CD4-positive, CD25-positive, alpha-beta regulatory T cell (primary cell): ENCODE results near the gene PTPRT. TPM values are rescaled to one million over a fixed set of nuclear protein-coding genes. Genes with fewer than 3 reads are reported as not detected.

ENCODE experiments used
- ATAC-seq, 2 donors: fragments of 150-1000 bp; cut with Tn5 transposase; one replicate each; pipeline ENCODE4 v1.10.0; 2021; ENCODE audit warnings: low read depth in 2 of 2, moderate number of reproducible peaks in 2 of 2, moderate library complexity in 1 of 2
- DNase-seq, 3 donors: peaks; one replicate each; pipeline versions ENCODE4 v3.0.0 to v3.0.0-alpha.2; 2012 to 2022; ENCODE audit warnings: mixed read lengths in 1 of 3
- H3K27ac ChIP-seq: one replicate; pipeline ENCODE4 v1.7.0; 2013; ENCODE audit warnings: mild to moderate bottlenecking, low read length; ENCODE audit not compliant: insufficient read depth, poor library complexity, severe bottlenecking
- H3K27me3 ChIP-seq: one replicate; pipeline ENCODE4 v1.7.0; 2013; ENCODE audit warnings: low read length; ENCODE audit not compliant: control insufficient read depth, insufficient read depth
- H3K36me3 ChIP-seq: one replicate; pipeline ENCODE4 v1.7.0; 2013; ENCODE audit warnings: mild to moderate bottlenecking, low read length, moderate library complexity; ENCODE audit not compliant: control insufficient read depth, insufficient read depth
- H3K4me1 ChIP-seq: 2 replicates; pipeline ENCODE4 v1.7.0; 2013; ENCODE audit warnings: mild to moderate bottlenecking, low read length; ENCODE audit not compliant: insufficient read depth, control insufficient read depth, poor library complexity, severe bottlenecking
- H3K4me3 ChIP-seq: one replicate; pipeline ENCODE4 v1.7.0; 2013; ENCODE audit warnings: low read depth, mild to moderate bottlenecking, low read length, moderate library complexity
- H3K9me3 ChIP-seq, 2 experiments: 1 replicate in 1 of 2; 2 replicates in 1 of 2; pipeline ENCODE4 v1.7.0; 2013; ENCODE audit warnings: low read length in 2 of 2, mild to moderate bottlenecking in 1 of 2, moderate library complexity in 1 of 2; ENCODE audit not compliant: control insufficient read depth in 2 of 2
- H3K27ac Mint-ChIP-seq, 3 donors: one replicate each; pipeline ENCODE4 v1.8.0; 2020 to 2022; ENCODE audit warnings: mild to moderate bottlenecking in 3 of 3, mixed read lengths in 3 of 3, moderate library complexity in 2 of 3
- H3K27me3 Mint-ChIP-seq: one replicate; pipeline ENCODE4 v1.8.0; 2022; ENCODE audit warnings: mild to moderate bottlenecking, mixed read lengths
- H3K36me3 Mint-ChIP-seq: one replicate; pipeline ENCODE4 v1.8.0; 2020; ENCODE audit warnings: mixed read lengths
- H3K4me1 Mint-ChIP-seq, 4 donors: one replicate each; pipeline ENCODE4 v1.8.0; 2020 to 2022; ENCODE audit warnings: mixed read lengths in 4 of 4, mild to moderate bottlenecking in 1 of 4
- H3K4me3 Mint-ChIP-seq, 4 donors: one replicate each; pipeline ENCODE4 v1.8.0; 2020 to 2022; ENCODE audit warnings: mild to moderate bottlenecking in 4 of 4, mixed read lengths in 4 of 4, moderate library complexity in 3 of 4
- H3K9me3 Mint-ChIP-seq, 7 donors: one replicate each; pipeline ENCODE4 v1.8.0; 2020 to 2022; ENCODE audit warnings: mixed read lengths in 7 of 7, mild to moderate bottlenecking in 3 of 7, moderate library complexity in 2 of 7
- polyA plus RNA-seq, 4 donors: library from polyadenylated mRNA; unstranded; fragments of 300-500 nt; fragmentation: Illumina TruSeq; gene quantifications; one replicate each; pipeline ENCODE4 v1.2.3, GENCODE V29; 2021
- total RNA-seq: library from RNA; stranded (reverse); gene quantifications from one replicate; pipeline ENCODE4 v1.2.3, GENCODE V29; 2022

The PTPRT gene
- total and polyA plus RNA-seq, 5 donors from 2014 or later, result not detected

DNA sequence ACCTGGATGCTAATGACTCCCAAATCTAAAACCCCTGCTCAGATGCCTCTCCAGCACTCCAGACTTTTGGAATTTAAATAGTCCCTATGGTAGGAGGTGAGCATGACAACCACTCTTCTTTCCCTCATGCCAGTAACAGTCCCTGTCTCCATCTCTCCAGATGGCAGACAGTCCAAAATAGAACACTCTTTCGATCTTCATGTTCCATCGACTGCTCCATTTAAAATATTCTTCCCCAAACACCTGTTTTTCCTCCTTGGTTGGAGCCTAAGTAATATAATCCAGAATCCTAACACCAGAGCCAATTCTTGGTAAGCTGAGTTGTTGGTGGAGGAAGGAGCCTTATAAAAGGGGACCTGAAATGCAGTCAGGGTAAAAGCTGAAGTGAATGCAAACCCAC lies 848.1 kb downstream of the PTPRT start:
- no peak overlapping the region for H3K27ac ChIP-seq
- DNase-seq (no peak), ATAC-seq (no peak)
- H3K4me3 ChIP-seq, result no peak overlapping the region
- H3K27me3 ChIP-seq, result no peaks in the 10 kb centered on the region
- H3K36me3 ChIP-seq, result no peaks in the 10 kb centered on the region
- H3K4me1 Mint-ChIP-seq, result no peaks in the 10 kb centered on the region
- H3K9me3 ChIP-seq, result no peaks in the 10 kb centered on the region
- H3K36me3 Mint-ChIP-seq, result no peaks in the 10 kb centered on the region
- H3K9me3 Mint-ChIP-seq, result peaks cover 0 to 17% (median 2%) of the 10 kb centered on the region in 7 donors
- H3K4me3 Mint-ChIP-seq, result no peak overlapping the region
- no peaks in the 10 kb centered on the region for H3K27me3 Mint-ChIP-seq
- no peaks in the 10 kb centered on the region for H3K4me1 ChIP-seq
- H3K27ac Mint-ChIP-seq, result no peak overlapping the region

DNA sequence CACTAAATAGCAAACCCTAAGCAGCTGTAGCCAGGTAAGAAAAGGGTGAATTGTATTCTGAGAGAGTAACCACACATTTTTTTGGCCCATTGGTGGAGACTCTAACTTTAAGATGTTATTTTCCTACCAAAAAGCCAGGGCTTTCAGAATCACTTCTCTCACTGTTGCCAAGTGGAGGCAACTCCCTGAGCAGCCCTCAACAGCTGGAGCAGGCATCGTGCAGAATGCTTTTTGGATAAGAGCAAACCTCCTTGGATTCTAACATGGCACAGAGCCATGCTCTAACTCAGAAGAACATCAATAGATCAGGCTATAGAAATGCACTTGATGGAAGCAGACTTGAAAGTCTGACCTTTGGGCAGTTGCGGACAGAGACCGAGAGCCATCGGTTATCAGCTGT lies 849.3 kb downstream of the PTPRT start:
- Mint-ChIP-seq H3K4me1 (no peaks in the 10 kb centered on the region), H3K27ac (no peak overlapping the region), H3K27me3 (no peaks in the 10 kb centered on the region), H3K9me3 (peaks cover 0 to 17% (median 2%) of the 10 kb centered on the region in 7 donors), H3K36me3 (no peaks in the 10 kb centered on the region), H3K4me3 (no peak overlapping the region)
- ATAC-seq (no peak), DNase-seq (no peak)
- Histone ChIP-seq H3K27me3 (no peaks in the 10 kb centered on the region), H3K9me3 (no peaks in the 10 kb centered on the region), H3K4me1 (no peaks in the 10 kb centered on the region), H3K4me3 (no peak overlapping the region), H3K27ac (no peak overlapping the region), H3K36me3 (no peaks in the 10 kb centered on the region)

DNA sequence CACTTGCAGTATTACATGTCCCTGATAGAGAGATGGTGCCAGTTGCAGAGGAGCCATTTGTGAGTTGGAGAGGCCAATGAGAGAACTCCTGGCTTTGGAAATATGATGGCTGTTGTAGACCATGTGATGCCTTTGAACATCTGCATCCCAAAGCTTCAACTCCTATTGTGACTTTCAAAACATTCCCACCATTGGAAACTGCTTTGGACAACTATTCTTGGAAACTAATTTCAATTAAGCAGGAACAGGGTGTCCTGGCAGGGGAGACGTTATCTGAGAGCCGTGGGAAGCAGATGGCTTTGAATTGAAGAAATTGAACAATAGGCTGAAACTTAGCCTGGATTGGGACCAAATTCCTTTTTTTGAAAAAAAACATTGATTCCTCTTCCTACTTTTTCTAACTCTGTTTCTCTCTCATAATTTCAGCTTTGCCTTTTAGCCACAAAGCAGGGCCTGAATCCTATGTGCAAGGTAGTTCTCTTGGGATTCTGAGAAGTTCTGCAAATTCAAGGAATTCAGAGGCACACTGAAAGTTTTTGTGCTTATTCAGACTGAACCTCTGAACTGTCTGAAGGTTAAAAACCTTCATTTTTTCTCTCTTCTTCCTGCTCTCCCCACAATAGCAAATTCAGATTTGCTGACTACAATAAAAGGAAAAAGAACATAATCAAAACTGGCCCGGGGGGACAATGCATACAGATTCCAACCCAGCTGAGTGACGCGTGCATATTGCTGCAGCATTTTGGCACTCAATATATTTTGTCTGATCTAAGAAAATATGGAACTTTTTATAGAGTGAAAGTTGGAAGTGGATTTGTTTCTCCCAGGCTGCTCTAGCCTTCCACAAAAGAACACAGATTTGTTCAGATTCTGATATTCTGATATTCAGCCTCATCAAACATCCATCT lies 851.2 kb downstream of the PTPRT start:
- H3K36me3 Mint-ChIP-seq, result no peaks in the 10 kb centered on the region
- DNase-seq (no peak), ATAC-seq (no peak)
- Histone ChIP-seq H3K4me3 (no peak overlapping the region), H3K27ac (no peak overlapping the region), H3K4me1 (no peaks in the 10 kb centered on the region), H3K36me3 (no peaks in the 10 kb centered on the region), H3K27me3 (no peaks in the 10 kb centered on the region), H3K9me3 (no peaks in the 10 kb centered on the region)
- H3K27ac Mint-ChIP-seq, result no peak overlapping the region
- no peak overlapping the region for H3K4me3 Mint-ChIP-seq
- peaks cover 0 to 17% (median 2%) of the 10 kb centered on the region in 7 donors for H3K9me3 Mint-ChIP-seq
- no peaks in the 10 kb centered on the region for H3K27me3 Mint-ChIP-seq
- no peaks in the 10 kb centered on the region for H3K4me1 Mint-ChIP-seq

DNA sequence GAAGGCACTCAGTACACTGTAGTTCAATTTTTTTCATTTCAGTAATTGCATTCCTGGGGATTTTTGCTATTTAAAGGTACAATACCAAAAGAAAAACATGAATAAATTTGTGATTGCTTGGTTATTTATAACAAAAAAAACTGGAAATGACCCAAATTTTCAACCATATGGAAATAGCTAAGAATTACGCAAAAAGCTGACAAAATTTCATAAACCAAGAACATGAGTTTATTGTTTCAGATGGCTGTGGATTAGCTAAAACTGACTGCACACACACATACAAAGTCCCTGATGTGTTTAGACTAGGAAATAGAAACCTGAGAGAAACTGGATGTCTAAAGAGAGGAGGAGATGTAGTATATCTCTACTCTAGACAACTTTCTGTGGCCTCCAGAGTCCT lies 853.1 kb downstream of the PTPRT start:
- Histone ChIP-seq H3K27me3 (no peaks in the 10 kb centered on the region), H3K9me3 (no peaks in the 10 kb centered on the region), H3K36me3 (no peaks in the 10 kb centered on the region), H3K27ac (no peak overlapping the region), H3K4me3 (no peak overlapping the region), H3K4me1 (no peaks in the 10 kb centered on the region)
- Mint-ChIP-seq H3K4me3 (no peak overlapping the region), H3K27ac (no peak overlapping the region), H3K9me3 (peaks cover 0 to 7% (median 2%) of the 10 kb centered on the region in 7 donors), H3K4me1 (no peaks in the 10 kb centered on the region), H3K27me3 (no peaks in the 10 kb centered on the region), H3K36me3 (no peaks in the 10 kb centered on the region)
- DNase-seq (no peak), ATAC-seq (no peak)

DNA sequence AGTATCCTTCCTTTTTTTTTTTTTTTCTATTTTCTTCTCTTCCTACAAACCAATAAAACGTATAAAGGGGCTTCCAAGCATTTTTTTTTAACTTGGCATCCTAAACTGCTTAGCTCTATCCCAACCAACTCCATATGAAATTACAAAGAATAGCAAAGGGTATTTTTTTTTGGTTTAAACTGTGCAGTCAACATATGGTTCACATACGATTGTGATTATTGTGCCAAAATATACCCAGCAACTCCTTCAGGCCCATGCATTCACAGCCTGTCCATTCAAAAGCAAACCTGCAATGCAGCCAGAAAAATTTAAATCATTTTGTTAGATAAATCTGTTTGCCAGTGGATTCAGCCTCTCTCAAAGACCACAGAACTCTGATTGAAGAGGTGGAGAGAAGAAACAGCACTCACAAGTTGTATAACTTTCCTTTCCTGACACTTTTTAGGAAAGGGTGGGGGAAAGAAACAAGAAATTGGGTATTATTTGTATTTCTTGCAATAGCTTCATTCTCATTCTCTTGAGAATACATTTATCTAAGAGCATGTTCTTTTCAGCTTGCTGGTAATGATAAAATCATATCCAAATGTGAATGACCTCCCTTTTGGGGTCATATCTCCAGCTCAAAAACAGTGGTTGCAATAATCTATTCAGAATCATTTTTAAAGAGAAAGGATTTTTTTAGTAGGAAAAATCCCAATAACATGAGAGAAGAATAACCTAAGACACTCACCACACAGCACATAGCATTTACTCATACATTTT lies 870.3 kb downstream of the PTPRT start:
- Mint-ChIP-seq H3K9me3 (peaks cover 0 to 16% (median 7%) of the 10 kb centered on the region in 7 donors), H3K4me1 (no peaks in the 10 kb centered on the region)
- no peak overlapping the region for H3K4me3 ChIP-seq

DNA sequence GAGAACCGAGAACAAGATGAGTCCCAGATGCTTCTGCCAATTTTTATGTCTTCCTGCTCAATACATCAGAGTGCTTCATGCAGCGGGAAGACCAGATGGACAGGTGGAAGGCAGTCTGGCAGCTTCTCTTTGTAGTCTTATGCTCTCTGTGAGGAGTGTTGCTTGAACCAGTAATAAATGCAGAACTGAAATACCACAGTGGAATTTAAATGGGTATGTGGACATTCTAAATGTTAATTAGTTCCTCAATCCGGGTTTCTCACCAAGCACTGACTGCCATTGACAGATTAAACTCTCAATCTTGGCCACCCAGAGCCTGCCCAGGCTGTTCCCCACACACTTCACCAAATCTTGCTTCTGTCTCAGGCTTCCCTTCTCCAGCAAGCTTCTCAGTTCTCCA lies 876.0 kb downstream of the PTPRT start:
- H3K27me3 Mint-ChIP-seq, result peaks cover 4% of the 10 kb centered on the region
- Histone ChIP-seq H3K36me3 (no peaks in the 10 kb centered on the region), H3K4me1 (no peaks in the 10 kb centered on the region), H3K9me3 (no peaks in the 10 kb centered on the region), H3K27me3 (no peaks in the 10 kb centered on the region), H3K27ac (no peak overlapping the region), H3K4me3 (no peak overlapping the region)
- peaks cover 0 to 10% (median 4%) of the 10 kb centered on the region in 7 donors for H3K9me3 Mint-ChIP-seq
- ATAC-seq (no peak), DNase-seq (no peak)
- H3K36me3 Mint-ChIP-seq, result no peaks in the 10 kb centered on the region
- no peak overlapping the region for H3K4me3 Mint-ChIP-seq
- no peak overlapping the region for H3K27ac Mint-ChIP-seq
- no peaks in the 10 kb centered on the region for H3K4me1 Mint-ChIP-seq

More for the DNA sequence above, 870.3 kb downstream of the PTPRT start:
- H3K36me3 Mint-ChIP-seq, result no peaks in the 10 kb centered on the region
- Histone ChIP-seq H3K4me1 (no peaks in the 10 kb centered on the region), H3K36me3 (no peaks in the 10 kb centered on the region), H3K27ac (no peak overlapping the region), H3K27me3 (no peaks in the 10 kb centered on the region), H3K9me3 (no peaks in the 10 kb centered on the region)
- peaks cover 4% of the 10 kb centered on the region for H3K27me3 Mint-ChIP-seq
- ATAC-seq, result no peak
- H3K4me3 Mint-ChIP-seq, result no peak overlapping the region
- H3K27ac Mint-ChIP-seq, result no peak overlapping the region
- DNase-seq, result no peak

DNA sequence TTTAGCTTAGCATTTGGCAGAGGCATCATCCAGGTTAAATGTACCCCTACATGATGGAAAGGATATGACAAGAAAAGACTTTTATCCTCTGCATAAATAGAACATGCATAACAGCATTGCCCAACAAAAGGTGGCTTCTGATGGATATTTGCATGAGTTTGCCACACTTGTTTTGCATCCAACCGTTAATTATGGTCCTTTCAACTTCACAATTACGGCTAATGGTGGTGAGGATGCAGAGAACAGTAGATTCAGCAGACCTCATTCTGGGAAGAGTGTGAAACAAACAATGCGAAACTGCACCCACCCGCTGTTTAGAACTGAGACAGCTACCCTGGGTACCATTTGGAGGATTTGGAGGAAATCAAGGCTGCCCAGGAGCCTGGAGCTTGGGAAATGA lies 880.7 kb downstream of the PTPRT start:
- peaks cover 0 to 4% (median 2%) of the 10 kb centered on the region in 7 donors for H3K9me3 Mint-ChIP-seq
- H3K27me3 Mint-ChIP-seq, result no peaks in the 10 kb centered on the region
- no peak for DNase-seq
- Histone ChIP-seq H3K4me1 (no peaks in the 10 kb centered on the region), H3K27ac (no peak overlapping the region), H3K9me3 (no peaks in the 10 kb centered on the region), H3K4me3 (no peak overlapping the region), H3K36me3 (no peaks in the 10 kb centered on the region), H3K27me3 (no peaks in the 10 kb centered on the region)
- no peaks in the 10 kb centered on the region for H3K36me3 Mint-ChIP-seq
- no peak for ATAC-seq
- H3K4me3 Mint-ChIP-seq, result no peak overlapping the region
- peak overlapping the region in 1 of 3 donors; percentile 45 for H3K27ac Mint-ChIP-seq
- H3K4me1 Mint-ChIP-seq, result no peaks in the 10 kb centered on the region
